Left ventricle myocardium superior (tissue), 1 donor: ENCODE results near the gene VAV2. TPM values are rescaled to one million over a fixed set of nuclear protein-coding genes. Genes with fewer than 3 reads are reported as not detected.

ENCODE experiments used
- ATAC-seq: fragments of 200-7000 bp; cut with Tn5 transposase; one replicate; pipeline ENCODE4 v1.9.1; 2020; ENCODE audit warnings: mild to moderate bottlenecking, moderate library complexity
- DNase-seq: peaks from one replicate; pipeline ENCODE4 v3.0.0-alpha.2; 2020
- intact Hi-C: fragments of 100-400 bp; cut with micrococcal nuclease; formaldehyde crosslinking; loops from one replicate; pipeline ENCODE4 v1.11.0; 2022
- long read RNA-seq: library from polyadenylated mRNA; unstranded; transcript quantifications from one replicate; pipeline ENCODE4 v2.0.0, GENCODE V29; 2021
- total RNA-seq: library from RNA; stranded (reverse); fragmentation: NEBNext Ultra II Directional; extraction: Animal tissue kit (Norgen Biotek cat#: 25700); gene quantifications from one replicate; pipeline ENCODE4 v1.2.1, GENCODE V29; 2021
- donor health status: DM: no; HTN: yes; CAD: no; lungs with severe emphysema.

The VAV2 gene, protein sequence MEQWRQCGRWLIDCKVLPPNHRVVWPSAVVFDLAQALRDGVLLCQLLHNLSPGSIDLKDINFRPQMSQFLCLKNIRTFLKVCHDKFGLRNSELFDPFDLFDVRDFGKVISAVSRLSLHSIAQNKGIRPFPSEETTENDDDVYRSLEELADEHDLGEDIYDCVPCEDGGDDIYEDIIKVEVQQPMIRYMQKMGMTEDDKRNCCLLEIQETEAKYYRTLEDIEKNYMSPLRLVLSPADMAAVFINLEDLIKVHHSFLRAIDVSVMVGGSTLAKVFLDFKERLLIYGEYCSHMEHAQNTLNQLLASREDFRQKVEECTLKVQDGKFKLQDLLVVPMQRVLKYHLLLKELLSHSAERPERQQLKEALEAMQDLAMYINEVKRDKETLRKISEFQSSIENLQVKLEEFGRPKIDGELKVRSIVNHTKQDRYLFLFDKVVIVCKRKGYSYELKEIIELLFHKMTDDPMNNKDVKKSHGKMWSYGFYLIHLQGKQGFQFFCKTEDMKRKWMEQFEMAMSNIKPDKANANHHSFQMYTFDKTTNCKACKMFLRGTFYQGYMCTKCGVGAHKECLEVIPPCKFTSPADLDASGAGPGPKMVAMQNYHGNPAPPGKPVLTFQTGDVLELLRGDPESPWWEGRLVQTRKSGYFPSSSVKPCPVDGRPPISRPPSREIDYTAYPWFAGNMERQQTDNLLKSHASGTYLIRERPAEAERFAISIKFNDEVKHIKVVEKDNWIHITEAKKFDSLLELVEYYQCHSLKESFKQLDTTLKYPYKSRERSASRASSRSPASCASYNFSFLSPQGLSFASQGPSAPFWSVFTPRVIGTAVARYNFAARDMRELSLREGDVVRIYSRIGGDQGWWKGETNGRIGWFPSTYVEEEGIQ
- total RNA-seq, result 6.1 TPM
- long read RNA-seq, full-length matches to known transcripts, result 8 of 16 reads
- long read RNA-seq, partial matches to known transcripts, result 6 of 16 reads
- long read RNA-seq, other reads (novel, unspliced or antisense), result 2 of 16 reads

DNA sequence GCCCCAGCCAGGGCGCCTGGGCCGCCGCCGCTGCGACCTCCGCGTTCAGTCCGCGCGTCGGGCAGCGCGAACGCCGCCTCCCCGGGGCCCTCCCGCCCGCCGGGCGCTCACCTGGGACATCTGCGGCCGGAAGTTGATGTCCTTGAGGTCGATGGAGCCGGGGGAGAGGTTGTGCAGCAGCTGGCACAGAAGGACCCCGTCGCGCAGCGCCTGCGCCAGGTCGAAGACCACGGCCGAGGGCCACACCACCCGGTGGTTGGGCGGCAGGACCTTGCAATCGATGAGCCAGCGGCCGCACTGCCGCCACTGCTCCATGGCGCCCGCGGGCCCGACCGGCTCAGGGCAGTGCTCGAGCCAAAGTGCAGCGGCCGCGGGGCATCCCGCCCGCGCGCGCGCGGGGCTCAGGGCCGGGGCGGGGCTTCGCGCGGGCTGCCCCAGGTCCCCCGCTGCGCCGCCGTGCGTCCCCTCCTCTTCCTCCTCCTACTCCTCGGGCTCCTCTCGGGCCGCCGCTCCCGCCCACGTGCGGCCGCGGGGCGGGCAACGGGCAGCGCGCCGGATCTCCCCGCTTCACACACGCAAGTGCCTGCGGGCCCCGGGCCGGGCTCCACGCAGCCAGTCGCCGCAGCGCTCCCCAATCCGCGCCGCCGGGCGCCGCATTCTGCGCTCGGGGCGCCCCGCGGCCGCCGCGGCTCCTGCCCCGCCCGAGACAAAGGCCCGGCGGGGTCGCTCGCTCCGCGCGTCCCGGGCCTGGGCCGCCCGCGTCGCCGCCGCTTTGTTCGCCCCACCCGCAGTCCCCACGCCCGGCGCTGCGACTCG is at the start of gene VAV2:
Gene VAV2, minus strand, starts transcription at position 361 of the 816 bp plus-strand sequence. Its CDS starts 46 bp downstream, at position 315.
- ATAC-seq (peak; percentile 38), DNase-seq (peak; percentile 84)
- intact Hi-C loops, result no loop called here

DNA sequence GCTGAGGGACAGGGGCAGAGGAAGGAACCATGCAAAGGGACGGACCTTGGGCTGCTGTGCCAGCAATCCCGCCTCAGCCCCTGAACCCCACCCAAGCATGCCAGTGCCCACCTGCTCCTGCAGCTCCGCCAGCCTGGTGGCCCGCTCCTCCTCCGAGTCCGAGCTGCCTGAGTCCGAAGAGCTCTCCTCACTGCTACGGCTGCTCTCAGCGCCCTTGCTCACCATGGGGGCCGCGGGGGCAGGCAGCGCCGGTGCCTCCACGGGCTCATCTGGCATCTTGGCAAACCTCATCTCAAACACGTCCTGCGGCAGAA is 49.5 kb upstream of the VAV2 start:
- intact Hi-C loops, result no loop called here
- DNase-seq, result peak; percentile 16
- no peak for ATAC-seq

DNA sequence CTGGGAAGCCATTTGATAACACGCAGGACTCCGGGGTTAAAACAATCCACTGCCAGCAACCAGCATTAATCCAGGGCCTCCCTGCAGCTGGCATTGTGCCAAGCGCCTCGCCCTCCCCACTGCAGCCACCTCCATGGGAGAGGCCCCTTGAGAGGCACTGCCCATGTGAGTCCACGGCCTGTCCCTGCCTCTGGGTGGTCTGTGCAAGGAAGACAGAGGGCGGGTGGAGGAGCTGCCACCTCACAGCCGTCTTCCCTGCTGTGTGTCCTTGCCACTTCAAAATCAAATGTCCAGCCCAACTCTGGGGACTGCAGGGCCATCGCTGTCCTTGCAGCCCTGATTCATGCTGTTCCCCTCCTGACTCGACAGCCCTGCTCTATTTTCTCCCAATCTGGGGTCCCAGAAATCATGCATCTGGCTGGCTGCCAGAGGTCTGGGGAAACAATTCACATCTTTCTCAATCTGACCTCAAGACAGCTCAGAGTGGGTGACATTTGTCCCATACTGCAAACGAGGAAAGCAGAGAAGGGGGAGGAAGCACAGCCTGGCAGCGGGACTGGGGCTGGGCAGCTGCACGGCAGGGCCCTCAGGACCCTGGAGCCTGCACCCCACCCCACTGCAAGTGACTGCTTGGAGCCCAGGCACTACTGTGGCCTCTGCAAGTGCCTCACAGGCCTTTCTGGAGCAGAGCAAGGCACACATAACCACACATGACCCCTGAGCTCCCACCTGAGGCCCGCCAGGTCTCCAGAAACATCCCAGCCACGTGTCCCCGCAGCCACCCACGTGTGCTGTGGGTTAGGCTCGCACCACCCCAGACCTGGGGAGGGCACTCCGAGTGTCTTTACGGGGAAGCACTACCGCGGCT is 48.9 kb upstream of the VAV2 start:
- intact Hi-C loops, result no loop called here
- ATAC-seq (peak; percentile 31), DNase-seq (peak; percentile 28)

DNA sequence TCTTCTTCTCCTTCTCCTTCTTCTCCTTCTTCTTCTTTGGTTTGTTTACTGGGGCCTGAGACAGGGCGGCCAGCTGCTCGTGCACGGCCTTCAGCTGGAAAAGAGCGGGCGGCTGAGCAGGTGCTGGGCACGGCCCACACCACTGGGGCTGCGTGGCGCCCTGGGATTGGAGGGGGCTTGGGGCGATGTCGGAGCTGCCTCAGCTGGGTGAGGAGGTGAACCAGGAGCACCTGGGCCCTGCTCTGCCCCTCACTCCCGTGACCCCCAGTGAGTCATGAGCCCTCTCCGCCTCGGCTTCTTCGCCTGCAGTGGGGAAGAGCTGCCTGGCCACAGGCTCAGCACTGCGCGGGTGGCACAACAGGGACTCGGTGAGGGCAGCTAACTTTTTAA is 48.0 kb upstream of the VAV2 start:
- DNase-seq (peak; percentile 13), ATAC-seq (no peak)
- intact Hi-C loops, result no loop called here

DNA sequence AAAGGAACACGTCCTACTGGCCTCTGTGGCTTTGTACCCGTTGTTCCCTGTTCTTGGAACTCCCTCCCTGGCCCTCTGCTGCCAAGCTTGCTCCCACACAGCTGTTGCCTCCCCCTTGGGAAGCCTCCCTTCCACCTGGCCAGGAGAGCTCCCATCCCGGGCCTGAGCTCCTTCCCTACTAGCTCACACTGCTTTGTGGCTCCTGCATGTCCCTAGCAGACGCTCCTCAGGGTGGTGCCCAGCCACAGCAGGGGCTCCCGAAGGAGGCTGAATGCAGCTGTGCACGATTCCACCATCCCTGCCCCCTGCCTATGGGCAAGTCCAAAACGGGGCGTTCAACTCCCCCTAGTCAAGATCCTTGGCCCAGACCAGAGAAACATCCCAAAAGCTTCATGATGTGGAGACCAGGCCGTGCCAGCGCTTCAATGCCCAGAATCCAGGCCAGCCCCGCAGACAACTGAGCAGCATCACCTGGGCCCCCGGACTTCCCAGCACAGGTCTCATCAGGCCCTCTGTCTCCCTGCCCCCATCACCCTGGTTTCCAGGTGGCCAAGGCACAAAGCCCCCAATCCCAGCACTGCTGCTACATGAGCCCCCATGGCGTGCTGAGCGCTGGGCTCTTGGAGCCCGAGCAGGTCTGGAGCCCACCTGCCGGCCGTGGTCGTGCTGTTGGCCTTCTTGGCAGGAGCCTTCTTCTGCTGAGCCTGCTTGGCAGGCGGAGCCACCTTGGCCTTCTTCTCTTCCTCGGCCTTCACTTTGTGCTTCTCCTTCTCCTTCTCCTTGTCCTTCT is 47.5 kb upstream of the VAV2 start:
- peak; percentile 19 for DNase-seq
- no peak for ATAC-seq
- intact Hi-C loops, result no loop called here

DNA sequence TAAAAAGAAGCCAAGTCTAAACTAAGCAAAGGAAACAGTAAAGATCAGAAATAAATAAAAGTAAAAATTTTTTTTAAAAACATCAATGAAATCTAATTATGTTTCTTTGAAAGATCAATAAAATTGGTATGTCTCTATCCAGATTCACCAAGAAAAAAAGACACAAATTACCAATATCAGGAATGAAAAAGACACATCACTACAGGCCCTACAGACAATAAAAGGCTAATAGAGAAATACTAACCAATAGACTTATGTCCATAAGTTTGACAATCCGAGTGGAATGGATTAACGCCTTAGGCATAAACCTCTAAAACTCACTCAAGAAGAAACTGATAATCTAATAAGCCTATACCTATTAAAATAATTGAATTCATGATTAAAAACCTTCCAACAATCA is 45.5 kb upstream of the VAV2 start:
- intact Hi-C loops, result no loop called here
- DNase-seq (no peak), ATAC-seq (no peak)

DNA sequence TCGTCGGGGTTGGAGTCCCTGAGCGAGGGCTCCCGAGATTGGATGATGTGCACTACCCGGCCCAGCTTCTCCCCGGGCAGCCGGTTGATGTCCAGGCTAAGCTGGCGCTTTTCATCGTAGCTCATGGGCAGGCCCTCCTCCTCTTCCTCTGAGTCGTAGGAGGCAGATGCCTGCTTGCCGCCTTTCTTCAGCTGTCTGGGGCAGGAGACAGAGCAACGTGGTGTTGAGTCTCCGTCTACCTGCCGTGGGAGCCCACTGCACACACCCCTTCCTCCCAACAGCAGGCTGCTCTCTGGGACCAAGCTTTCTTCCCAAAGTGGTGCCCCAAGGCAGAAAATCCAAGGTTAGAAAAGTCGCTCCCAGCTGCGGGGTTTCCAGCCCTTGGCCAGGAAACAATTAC is 44.0 kb upstream of the VAV2 start:
- intact Hi-C loops, result no loop called here
- no peak for DNase-seq
- no peak for ATAC-seq

DNA sequence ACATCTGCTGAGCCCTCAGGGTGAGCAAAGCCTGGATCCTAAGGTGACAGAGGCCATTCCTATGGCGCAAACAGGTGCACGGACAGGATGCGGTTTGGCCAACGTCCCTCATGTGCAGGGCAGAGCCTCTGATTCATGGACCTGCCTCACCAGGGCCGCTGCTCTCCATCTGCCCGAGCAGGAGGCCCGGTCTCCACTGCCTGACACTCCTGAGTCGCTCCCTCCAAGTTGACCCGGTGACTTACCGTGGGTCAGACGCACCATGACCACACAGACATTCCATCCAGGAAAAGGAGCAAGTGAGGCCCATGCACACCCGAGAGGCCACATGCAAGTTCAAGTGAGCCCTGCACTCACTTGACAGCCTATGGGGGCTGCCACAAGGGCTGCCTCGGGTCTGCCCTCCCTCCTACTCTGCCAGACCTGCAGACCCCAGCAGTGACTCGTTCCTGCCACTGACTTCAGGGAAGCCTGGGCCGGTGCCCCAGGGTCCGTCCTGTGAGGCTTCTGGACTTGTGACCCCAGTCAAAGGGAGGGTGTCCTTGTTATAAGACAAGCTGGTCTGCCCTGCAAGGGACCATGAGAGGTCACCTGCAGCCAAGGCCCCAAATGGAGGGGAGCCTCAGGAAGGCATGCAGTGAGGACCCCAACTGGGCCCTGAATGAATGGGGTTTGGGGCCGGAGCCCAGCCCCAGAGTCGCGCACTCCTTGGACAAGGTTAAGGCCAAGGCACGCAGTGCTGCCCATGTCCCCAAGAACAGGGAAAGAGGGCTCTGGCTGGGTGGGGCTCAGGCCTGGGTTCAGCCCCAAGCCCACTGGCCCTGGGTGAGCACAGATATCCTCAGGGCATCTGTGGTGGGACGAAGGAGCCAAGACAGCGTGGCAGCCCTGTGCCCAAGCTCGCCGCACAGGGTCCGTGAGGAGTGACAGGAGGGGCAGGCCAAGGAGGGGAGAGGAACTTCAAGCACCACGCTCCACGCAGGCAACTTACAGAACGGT is 43.2 kb upstream of the VAV2 start:
- peak; percentile 19 for DNase-seq
- intact Hi-C loops, result no loop called here
- ATAC-seq, result no peak

DNA sequence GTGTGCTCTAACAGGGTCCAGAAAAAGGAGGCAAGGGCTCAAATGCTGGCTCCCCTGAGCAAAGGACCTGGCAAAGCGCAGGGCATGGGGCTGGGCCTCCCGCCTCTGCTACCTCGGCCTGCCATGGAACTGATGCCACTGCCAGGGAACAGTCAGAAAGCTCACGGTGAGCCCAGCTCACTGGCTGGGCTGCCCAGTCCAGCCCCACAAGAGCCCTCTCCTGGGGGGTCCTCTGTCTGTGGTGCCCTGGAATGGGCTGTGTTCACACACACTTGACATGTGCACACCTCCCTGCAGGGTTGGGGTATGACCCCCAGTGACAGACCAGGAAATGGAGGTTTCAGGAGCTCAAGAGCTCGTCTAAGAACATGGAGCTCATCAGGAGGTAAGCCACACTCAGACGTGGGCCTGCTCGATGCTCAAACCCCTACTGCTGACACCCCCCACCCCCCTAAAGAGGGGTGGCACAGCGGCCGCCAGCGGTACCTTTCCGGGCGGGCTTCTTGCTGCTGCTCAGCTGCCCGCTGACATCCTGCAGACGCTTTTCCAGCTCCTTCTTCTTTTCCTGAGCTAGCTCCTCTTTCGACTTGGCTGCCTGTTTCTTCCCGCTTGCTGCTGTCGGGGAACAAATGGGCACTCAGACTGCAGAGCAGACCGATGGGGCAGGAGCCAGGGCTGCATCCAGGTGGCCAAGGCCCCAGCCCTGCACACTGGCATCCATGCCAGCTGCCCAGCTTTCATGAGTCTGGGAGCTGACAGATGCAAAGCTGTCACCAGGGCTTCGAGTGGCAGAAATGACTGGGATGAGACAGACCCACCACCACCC is 42.3 kb upstream of the VAV2 start:
- ATAC-seq (no peak), DNase-seq (no peak)
- intact Hi-C loops, result no loop called here

DNA sequence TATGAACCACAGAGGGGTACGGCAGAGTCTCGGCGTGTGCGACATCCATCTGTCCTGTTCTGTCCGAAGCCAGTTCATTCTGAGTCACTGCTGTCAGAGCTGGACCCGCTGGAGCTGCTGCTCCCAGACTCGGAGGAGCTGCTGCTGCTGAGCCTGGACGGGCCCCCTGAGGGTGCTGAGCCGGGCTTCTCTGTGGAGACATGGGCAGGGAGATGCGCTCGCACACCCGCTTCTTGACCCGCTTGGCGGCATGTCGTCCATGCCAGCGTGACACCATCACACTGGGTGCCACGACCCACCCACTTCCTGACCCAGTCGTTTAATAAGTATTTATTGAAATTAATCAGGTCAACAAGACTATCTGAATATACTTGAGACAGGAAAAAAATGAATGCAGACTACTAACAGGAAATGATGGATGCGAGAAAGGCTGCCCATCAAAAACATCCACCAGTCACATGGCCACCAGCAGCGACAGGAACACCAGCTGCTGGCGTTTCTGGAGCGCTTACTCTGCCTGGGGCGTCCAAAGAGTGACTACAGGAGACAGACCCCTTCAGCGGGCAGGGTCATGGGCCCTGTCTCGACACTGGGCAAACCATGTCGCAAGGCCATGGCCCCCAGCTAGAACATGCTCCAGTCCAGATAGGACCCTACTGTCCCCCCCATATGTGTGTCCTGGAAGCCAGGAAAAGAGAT is 41.5 kb upstream of the VAV2 start:
- intact Hi-C loops, result no loop called here
- ATAC-seq (no peak), DNase-seq (no peak)

DNA sequence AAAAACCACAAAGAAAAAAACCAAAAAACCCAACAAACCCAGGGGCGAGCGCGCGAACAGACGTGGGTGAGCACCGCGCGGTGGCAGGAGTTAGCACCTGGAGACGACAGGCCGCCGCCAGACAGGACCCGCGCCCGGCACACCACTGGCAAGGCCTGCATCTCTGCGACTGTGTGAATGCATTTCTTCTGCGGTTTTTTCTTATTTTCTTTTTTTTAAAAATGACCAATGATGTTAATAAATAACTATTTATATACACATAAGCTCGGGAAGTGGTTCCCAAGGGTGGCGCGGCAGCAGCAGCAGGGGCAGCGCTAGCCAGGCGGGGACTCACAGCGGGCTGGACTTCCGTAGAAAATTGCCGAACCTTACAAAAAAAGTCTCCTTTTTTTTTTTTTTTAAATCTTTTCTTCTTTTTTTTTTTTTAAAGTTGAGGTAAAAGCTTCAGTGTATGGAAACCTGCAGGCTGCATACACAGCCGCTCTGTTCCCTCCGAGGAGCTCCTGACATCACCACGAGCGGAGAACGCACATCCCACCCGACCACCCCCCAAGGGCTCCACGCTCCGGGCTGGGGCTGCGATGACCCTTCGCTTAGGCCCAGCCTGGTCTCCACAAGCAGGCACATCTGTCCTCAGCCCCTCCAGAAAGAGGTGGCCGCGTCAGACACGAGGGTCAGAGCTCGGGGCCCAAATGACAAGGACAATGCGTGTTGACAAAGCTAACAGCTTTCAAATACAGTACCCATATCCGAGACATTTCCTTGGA is 40.5 kb upstream of the VAV2 start:
- DNase-seq (no peak), ATAC-seq (no peak)
- intact Hi-C loops, result no loop called here

DNA sequence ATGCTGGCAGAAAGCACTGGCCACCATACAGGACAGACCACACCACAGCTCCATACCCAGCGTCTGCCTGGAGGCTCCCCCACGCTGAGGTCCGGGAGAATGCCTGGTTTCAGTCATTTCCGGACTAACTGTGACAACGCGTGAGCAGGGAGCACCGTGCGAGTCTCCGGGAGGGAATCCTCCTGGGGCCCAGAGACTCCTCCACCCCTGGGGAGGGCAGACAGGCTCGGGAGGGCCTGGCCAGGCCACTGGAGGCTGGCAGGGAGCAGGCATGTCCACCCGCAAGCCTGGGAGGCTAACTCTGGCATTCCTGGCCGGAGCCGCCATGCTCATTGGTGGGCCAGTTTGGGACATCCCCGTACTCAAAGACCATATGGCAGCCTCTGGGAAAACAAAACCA is 39.7 kb upstream of the VAV2 start:
- intact Hi-C loops, result no loop called here
- DNase-seq (no peak), ATAC-seq (no peak)

DNA sequence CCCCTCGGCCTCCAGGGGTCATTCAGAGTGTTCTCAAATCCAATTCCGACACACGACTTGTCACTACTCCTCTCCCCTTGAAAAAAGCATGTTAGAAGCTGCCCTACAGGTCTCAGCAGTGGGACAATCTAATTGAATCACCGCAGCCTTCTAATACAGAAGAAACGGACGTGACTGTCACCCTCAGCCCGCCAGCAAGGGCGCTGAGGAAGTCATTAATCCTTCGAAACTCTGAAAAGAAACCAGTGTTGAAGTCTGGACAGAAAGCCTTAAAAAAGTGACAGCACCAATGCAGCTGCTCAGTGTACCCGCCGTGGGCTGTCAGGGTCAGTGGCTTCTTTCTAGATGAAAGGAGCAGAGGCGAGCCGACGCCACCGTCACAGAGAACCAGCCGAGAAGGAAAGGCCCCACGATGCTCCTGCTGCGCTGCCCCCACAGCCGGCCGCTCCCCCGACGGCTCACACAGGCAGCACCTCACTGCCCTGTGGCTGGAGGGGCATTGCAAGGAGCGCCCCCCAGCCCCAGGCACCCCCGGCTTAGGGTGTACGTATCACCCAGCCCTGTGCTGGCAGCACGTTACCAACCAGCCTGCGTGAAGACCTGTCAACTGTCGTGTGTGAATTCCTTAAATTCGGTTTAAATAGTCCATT is 38.8 kb upstream of the VAV2 start:
- ATAC-seq, result no peak
- intact Hi-C loops, result no loop called here
- DNase-seq, result no peak
